ENCODE data around the gene PDE6B.
"Not testable (repeated sequence)": the region's sequence is repeated elsewhere in the genome, so short reads cannot be mapped to it uniquely, and the experiment has no call there.

The PDE6B gene

DNA sequence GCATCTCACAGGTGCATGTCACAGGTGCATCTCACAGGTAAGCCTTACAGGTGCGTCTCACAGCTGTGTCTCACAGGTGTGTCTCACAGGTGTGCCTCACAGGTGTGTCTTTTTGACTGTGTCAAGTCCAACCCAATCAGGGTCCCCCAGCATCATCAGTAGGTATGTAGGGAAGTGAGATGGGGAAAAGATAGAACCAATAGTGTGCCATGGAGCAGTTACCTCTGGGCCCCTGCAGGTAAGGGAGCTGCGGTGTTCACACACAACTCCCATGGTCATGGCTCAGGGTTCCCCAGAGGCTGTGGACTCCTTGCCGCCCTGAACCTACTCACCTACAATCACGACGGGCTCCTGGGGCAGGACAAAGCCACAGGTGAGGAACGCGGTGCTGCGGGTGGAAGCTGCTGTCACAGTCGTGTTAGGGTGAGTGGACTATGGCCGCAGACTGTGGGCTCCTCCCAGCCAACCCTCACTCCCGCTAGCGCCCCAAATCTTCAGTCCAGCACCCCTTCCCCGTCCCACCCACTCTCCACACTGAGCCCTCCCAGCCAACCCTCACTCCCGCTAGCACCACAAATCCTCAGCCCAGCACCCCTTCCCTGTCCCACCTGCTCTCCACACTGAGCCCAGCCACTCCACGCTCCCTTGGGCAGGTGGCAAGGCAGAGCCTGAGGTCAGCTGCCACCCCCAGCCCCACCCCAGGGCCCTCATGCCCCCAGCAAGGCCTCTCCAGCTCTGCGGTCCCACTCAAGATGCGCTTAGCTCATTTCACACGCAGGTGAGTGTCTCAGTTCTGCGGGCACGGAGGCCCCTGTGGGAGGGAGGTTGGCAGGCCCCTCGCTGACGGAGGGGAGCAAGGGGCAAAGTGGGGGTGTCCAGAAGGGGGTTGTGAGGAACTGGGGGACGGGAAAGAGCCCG lies 2.1 kb upstream of the PDE6B start:
- DNase-seq: no peak

DNA sequence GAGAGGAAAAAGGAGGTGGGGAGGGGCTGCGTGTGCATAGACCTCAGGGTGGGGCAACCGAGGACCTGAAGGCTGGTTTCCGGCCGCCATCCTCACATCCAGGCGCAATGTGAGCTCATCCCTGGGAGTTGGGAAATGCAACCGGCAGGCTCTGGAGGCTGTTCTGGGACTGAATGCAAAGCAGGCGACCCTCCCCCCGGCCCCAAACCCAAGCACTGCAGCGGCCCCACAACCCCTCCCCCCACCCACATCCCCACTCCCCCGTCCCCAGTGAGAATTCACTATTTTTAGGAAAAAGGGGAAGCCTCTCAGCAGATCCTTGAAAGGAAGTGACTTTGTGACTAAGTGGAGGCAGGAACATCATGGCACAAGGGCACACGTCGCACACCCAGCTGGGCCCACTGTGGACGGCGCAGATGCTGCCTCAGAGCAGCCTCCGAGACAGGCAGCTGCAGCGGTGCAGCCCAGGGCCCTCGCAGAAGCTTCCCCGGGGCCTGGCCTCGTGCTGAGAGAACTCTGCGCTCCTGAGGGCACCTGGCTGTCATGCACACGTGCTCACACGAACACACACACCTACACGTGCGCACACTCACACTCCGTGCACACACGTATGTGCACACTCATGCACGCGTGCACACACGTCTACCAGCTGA lies 1.3 kb upstream of the PDE6B start:
- no peak for DNase-seq

DNA sequence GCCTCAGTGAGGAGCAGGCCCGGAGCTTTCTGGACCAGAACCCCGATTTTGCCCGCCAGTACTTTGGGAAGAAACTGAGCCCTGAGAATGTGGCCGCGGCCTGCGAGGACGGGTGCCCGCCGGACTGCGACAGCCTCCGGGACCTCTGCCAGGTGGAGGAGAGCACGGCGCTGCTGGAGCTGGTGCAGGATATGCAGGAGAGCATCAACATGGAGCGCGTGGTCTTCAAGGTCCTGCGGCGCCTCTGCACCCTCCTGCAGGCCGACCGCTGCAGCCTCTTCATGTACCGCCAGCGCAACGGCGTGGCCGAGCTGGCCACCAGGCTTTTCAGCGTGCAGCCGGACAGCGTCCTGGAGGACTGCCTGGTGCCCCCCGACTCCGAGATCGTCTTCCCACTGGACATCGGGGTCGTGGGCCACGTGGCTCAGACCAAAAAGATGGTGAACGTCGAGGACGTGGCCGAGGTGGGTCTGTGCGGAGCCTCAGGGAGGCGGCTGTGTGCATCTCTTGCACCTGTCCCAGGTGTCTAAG lies 323 bp downstream of the PDE6B start:
- DNase-seq: no peak

DNA sequence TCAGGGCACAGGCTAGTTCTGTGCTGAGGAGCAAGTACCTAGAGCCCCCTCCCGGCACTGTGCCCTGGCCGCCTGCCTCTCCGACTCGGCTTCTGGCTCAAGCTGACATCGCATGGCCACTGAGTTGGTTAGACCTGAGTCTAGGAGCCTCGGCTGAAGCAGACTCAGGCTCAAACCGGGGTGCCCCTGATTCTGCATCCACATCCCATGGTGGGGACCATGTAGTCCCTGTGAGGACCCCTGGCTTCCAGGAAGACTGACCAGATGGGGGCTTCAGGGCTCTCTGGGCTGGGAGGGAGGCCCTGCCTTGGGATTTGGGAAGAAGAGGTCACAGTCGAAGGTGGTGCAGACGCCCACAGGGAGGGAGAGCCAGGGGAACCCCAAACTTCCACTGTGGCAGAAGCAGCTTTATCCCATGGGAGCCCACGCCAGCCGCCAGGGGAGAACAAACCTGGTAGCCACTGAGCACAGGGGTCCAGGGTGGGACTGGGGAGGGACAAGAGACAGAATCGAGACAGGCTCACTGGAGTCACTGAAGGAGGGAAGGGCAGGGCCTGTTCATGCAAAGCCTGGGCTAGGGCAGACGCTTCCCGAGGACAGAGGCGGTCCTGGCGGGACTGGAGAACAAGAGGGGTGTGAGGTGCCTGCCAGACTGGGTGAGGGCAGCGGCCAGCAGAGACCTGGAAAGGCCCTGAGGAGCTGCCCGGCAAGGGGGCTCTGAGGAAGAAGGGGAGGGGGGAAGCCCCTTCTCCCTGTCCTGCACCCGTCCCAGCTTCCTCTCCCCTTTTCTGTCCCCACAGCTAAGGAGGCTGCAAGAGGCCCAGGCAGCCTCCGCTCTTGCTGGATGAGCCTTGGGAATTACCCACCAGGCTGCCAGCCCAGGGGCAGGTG lies 1.1 kb downstream of the PDE6B start:
- no peak for DNase-seq

DNA sequence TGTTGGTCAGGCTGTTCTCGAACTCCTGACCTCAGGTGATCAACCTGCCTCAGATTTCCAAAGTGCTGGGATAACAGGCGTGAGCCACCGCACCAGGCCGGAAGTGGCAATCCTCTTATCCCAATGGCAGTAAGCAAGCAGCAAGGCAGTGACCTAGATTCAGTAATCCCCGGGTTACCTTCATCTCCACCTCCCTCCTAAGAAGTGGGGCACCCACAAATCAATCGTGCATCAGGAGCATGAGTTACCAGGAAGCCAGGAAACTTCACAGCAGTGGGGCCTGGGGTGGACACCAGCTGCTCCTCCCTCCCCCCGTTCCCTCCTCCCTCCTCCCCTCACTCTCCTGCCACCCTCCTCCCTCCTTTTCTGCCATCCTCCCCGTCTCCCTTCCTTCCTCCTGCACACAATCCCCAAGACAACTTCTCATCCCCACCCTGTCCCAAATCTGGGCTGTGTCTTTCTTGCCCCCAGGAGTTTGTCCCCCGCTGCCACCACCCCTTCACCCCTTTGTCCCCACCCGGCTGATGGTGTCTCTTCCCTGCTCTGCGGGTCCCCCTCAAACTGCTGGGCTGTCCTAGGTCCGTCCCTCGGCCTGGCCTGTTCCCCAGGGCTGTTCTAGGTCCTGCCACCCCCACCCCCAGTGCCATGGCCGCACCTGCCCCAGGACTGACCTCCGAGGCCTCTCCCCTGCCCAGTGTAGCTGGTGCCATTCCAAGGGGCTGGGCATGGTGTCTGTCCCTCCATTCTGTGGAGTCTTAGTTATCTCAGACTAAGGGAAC lies 2.2 kb downstream of the PDE6B start:
- DNase-seq: no peak

DNA sequence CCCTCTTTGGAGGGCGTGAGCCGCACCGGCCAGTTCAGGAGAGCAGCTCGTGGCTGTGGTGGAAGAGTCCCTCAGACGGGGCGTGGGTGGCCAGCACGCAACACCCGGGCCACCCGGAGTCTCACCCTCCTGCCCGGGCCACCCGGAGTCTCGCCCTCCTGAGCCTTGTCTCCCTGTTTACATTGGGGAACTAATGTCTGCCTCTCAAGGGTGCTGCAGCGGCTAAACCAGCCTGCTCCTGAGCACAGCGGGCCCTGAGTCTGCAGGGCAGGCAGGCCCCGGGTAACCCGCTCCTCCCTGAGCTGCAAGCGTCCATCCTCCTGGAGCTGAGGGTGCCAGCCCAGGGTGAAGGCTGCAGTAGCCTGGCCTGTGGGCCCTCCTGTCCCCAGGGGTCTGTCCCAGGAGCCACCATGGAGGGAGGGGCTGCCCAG lies 3.0 kb downstream of the PDE6B start:
- no peak for DNase-seq

DNA sequence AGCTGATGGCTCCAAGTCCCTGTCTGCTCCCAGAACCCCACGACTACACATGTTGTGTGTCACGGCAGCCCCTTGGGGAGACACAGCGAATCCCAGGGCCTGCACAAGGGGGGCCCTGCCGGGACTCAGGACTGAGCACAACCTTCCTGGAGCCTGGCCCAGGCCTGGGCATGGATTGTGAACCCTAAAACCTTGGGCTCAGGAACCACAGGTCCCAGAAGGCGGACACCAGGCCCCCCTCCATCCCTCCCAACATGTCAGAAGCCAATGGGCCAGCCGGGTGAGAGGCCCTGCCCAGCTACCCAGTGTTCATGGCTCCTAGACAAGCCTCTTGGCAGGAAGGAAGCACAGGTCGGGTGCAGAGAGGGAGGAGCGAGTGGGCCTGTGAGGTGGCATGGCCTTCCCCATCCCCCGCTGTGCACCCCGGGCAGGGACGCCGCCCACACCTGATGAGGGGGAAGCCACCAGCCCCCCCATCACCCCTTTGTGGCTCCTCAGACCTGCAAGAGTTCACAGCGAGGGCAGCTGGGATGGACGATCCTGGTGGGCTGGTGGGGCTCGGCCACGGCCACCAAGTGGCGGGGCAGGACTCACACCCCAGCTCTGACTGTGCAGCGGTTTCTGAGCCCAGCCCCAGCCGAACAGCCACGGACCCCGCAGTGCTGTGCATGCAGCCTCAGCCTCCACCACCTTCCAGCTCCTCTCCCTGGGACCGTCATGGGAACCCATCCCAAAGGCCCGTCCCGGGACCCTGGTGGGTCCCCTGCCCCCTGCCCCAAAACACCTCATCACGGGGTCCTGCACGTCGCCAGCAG lies 3.7 kb downstream of the PDE6B start:
- DNase-seq: no peak

DNA sequence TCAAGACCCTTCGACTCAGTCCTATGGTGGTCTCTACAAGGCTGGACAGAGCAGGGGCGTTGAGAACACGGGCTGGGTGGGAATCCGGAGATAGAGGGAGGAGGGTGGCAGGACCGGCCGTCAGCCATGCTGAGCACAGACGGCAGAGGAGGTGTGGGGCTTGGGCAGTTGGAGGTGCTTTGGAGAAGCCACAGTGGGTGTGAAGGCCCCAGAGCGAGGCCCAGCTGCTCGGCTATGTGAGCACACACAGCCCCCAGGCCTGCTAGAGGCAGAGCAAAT lies 4.2 kb downstream of the PDE6B start:
- DNase-seq: no peak

DNA sequence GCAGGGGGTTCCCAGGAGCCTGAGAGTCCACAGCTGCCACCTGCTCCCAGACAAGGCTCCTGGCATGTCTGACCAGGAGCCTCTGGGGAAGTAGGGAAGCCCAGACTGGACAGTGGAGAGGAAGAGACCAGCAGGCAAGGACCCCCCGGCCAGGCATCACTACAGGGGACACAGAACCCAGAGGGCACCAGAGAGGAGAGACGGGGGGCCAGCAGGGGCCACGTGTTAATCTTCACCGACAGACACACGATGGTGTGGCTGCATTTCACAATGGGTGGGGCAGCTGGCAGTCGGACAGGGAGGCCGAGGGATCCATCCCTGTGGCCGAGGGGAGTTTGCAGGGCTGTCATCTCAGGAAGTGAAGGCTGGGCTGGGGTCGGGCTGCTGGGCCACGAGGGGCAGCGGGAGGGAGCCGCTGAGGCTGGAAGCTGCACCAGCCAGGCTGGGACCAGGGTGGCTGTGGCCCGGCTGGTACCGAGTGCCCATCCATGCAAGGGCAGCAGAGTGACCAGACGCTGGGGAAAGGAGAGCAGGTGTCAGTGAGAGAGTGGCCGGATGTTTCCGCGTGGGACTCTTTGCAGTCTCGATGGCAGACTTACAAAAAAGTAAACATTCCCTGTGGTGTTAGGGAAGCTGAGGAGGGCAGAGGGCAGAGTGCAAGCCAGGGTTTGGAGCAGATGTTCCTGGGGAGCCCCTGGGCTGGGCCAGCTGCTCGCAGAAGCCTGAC lies 4.7 kb downstream of the PDE6B start:
- DNase-seq: no peak

DNA sequence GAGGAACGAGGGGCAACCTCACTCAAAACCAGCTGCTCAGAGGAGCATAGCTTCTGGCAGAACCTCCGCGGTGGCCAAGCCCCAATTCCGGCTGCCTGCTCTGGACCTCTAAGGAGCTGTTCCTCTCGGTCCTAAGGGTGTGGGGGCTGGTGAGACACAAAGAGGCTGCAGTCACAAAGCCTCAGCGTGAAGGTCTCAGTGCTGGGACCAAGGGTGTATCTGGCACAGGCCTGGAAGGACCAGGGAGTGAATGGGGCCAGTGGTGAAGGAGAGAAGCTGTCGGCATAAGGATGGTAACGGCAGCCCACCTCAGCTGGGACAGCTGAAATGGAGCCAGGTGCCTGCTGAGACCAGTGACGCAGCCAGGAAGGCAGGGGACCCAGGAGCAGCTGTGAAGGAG lies 5.3 kb downstream of the PDE6B start:
- DNase-seq: no peak

DNA sequence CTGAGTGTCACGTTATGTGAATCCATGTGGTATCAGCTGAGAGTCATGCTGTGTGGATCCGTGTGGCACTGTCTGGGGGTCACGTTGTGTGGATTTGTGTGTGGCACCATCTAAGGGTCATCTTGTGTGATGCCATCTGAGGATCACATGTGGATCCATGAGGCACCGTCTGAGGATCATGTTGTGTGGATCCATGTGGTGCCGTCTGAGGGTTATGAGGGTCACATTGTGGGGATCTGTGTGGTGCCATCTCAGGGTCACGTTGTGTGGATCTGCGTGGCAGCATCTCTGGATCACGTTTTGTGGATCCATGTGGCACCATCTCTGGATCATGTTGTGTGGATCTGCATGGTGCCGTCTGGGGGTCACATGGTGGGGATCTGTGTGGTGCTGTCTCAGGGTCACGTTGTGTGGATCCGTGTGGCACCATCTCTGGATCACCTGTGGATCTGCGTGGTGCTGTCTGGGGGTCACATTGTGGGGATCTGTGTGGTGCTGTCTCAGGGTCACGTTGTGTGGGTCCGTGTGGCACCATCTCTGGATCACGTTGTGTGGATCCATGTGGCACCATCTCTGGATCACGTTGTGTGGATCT lies 6.9 kb downstream of the PDE6B start:
- DNase-seq: no peak

DNA sequence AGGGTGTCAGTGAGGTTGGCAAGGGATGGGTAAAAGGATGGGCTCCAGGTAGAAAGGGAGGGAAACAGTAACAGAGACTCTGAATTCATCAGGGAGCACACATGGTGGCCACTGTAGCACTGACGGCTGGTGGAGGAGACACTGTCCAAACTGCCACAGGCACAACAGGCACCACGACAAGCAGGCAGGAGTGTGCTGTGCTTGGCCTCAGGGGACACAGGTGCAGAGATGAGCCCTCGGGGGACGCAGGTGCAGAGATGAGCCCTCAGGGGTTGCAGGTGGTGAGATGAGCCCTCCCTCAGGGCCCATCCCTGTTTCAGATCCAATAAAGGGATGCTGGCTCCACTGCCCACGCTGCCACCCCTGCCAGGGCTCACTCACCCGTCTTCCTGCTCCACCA lies 7.6 kb downstream of the PDE6B start:
- no peak for DNase-seq

DNA sequence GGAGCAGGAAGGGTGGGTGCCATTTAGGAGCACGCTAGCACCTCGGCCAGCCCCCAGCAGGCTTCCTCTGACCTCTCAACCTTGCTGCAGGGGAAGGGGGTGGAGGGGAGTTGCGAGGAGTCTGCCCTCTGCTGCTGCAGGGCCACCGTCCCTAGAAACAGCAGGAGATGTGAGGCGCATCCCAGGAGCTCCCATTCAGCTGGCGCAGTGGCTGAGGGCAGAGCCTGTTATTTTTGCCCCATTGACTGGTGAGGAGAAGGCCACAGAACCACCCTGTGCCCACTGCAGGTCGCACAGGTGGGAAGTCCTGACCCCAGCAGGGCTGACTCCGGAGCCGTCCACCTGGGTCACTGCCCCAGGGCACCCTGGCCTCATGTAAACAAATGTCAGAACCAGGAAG lies 8.0 kb downstream of the PDE6B start:
- DNase-seq: no peak

DNA sequence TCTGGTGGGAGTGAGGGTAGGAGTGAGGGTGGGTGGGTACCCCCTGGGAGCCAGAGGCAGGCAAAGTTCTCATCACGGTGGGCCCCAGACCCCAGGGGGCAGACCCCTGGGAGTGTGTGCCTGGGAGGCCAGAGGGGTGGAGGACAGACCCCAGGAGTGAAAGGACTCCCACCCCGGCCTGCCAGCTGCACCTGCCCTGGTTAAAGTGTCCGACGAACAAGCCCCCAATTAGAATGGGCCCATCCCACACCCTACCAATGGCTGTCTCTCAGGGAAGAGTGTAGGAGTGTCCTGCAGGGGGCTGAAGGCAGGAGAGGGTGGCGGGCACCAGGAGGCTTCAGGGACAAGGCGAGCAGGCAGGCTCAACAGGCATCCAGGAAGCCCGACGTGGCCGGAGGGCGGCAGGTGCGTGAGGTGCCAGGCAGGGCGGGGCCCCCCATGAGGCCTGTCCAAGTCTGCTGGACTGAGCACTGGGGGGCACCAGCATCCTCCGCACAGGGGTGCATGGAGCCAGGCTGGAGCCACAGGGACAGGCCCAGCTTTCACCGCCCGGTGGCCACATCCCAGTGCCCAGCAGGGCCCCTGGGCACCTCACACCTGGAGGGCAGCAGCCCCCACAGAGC lies 8.7 kb downstream of the PDE6B start:
- no peak for DNase-seq

DNA sequence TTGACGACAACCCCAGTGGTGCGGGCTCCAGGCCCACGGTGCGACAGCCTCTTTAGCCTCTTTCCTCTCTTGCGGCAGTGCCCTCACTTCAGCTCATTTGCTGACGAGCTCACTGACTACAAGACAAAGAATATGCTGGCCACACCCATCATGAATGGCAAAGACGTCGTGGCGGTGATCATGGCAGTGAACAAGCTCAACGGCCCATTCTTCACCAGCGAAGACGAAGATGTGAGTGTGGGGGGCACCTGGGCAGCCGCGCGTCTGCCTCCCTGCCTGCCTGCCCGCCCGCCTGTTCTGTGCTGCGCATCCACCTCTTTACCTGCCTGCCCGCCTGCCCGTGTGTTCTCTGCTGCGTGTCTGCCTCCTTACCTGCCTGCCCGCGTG lies 9.2 kb downstream of the PDE6B start:
- DNase-seq: no peak

DNA sequence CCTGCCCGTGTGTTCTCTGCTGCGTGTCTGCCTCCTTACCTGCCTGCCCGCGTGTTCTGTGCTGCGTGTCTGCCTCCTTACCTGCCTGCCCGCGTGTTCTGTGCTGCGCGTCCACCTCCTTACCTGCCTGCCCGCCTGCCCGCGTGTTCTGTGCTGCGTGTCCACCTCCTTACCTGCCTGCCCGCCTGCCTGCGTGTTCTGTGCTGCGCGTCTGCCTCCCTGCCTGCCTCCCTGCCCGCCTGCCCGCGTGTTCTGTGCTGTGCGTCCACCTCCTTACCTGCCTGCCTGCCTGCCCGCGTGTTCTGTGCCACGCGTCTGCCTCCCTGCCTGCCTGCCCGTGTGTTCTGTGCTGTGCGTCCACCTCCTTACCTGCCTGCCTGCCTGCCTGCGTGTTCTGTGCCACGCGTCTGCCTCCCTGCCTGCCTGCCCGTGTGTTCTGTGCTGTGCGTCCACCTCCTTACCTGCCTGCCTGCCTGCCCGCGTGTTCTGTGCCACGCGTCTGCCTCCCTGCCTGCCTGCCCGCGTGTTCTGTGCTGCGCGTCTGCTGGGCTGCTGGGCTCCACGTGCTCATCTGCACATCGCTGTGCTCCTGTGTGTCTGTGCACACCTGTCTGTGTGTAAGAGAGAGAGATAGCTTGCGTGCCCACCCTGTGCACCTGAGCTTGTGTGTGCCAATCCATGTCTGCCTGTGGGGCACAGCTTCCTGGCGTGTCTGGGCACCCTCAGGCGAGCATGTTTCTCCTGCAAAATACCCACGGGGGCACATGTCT lies 9.9 kb downstream of the PDE6B start:
- not testable (repeated sequence) for DNase-seq

DNA sequence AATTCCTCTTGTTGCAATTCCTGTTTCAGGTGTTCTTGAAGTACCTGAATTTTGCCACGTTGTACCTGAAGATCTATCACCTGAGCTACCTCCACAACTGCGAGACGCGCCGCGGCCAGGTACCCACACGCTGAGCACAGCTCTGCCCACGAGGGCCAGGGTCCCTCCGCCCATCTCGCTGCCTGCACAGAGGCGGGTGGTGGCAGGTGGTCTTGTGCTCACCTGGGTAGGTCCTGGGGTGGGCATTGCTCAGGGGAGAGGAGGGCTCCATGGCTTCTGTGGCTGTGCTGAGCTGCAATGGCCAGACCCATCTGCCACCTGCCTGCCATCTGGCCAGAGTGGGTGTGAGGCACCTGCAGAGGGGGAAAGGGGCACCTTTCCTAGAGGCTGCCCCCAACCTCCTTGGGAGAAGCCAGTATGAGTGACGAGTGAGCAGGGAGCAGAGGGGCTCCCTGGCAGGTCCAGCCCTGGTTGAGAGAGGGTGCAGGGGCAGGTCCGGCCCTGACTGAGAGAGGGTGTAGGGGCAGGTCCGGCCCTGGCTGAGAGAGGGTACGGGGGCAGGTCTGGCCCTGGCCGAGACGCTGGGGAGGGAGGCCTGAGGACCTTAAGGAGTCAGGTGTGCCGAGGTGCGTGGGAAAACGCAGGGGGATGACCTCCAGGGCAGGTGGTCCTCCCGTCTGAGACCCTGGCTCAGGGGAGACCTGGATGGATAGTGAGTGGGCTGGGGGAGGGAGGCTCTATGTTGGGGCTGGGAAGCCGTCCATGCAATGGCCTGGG lies 10.7 kb downstream of the PDE6B start:
- no peak for DNase-seq

DNA sequence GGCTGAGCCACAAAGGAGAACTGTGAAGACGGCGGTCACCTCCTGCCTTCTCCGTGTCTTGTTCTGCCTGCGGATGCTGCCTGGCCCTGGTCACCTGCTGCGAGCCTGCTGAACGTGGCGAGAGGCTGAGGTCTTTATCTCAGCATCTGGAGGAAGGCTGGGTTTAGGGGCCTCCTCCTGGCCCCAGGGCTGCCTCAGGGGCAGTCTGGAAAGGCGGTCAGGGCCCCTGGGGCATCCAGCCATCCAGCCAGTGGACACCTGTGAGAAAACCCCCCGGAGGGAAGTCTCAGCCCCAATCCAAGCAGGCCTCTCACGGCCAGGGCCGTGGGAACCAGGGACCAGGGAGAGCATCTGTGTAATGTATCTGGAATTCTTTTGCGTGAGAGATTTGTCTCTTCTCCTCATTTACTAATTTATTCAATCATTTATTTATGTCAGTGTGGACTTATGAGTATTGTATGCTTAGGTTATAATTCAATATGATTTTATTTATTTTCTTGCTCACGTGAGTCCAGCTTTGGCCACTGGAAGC lies 11.3 kb downstream of the PDE6B start:
- no peak for DNase-seq
